GM23248 (cell line): ENCODE data around the gene AGAP1.

Experiments
- EZH2 ChIP-seq: fragments of 200-600 bp; sonication (generic); IDR thresholded peaks from 2 replicates; pipeline ENCODE4 v1.6.1; 2018; ENCODE audit warnings: antibody characterized with exemption, mild to moderate bottlenecking; ENCODE audit not compliant: insufficient read depth, poor library complexity, severe bottlenecking
- EZH2phosphoT487 ChIP-seq: fragments of 200-600 bp; sonication (generic); IDR thresholded peaks from 2 replicates; pipeline ENCODE4 v1.6.1; 2018; ENCODE audit warnings: antibody characterized with exemption, moderate library complexity, mild to moderate bottlenecking, low read depth; ENCODE audit not compliant: insufficient read depth

DNA sequence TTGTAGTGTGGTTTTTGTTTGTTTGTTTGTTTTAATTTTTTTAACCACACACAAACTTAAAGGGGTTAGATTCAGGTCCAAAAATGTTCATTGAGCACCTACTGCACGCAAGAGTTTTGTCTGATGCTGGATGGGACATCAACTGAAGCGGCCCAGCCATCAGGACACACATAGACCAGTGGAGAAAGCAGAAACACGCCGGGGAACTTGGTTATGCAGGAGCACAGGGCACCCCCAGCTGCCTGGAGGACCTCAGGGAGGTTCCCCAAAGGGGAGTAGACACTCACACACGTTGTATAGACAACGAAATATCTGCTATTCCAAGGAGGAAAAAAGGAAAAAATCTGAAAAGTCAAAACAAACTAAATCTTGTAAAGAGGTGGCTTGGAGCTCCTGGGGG, 482.7 kb downstream of the AGAP1 start:
- TF ChIP-seq EZH2phosphoT487 = no peak
- no peak for TF ChIP-seq EZH2
